ENCODE results near the gene DLK1.

DLK1 gene

DNA sequence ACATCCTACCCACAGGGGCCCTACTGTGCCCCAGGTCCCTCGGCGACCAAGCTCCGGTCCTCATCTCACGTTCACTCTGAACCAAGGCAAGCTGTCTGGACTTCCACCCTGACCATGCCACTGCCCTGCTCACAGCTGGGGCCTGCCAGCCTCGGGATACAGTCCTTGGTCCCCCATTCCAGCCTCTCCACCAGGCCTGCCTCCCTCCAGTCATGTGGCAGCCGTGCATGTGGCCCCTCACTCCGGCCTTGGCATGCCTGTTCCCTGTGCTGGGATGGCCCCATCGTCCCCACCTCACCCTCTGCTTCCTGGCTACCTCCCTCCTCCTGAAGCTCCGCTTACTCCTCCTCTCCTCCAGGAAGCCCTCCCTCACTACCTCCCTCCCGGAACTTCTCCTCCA is 38.6 kb upstream of the DLK1 start:
- Mint-ChIP-seq H3K27ac (no peak overlapping the region), H3K9me3 (no peaks in the 10 kb centered on the region), H3K36me3 (ENCODE audit: low read depth) (no peaks in the 10 kb centered on the region), H3K4me3 (no peak overlapping the region), H3K27me3 (ENCODE audit: low read depth) (no peaks in the 10 kb centered on the region), H3K4me1 (ENCODE audit: low read depth) (peaks cover 1% of the 10 kb centered on the region)
- DNase-seq (ENCODE audit: low spot score) = no peak

DNA sequence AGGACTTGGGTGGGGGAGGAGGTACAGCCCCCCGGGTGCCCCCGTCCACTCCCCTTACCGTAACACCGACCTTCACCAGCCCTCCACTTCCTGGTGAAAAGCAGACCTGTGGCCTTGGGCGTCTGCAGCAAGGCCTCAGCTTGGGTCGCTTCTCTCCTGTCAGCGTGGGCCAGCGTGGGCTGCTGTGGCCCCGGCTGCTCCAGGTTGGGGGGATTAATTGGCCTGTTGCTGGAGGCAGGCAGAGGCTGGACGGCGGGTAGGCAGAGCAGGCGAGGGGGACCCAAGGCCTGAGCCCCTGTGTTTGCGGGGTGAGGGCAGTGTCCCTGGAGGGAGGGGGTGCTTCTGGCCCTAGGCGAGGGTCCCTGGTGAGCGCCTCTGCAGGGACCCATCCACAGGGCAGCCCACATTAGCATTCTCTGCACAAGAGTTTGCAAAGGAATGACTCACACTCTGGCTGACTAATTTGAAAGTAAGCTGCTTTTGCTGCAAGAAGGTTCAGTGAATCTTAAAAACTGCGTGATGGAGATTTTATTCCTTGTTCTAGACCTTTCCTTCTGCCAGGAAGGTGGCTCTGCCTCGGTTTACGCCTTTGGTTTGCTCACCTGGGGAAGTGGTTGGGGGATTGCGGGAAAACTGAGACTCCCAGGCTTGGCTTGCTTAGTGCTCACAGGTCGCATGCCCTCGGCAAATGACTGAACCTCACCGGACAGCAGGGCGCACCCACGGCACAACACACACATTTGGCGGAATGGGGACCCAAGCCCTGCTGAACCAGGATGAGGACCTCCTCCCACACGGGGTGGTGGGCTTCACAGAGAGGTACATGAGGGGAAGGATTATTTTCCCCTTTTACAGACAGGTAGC is 37.9 kb upstream of the DLK1 start:
- H3K27ac Mint-ChIP-seq = no peak overlapping the region
- no peak for DNase-seq (ENCODE audit: low spot score)

DNA sequence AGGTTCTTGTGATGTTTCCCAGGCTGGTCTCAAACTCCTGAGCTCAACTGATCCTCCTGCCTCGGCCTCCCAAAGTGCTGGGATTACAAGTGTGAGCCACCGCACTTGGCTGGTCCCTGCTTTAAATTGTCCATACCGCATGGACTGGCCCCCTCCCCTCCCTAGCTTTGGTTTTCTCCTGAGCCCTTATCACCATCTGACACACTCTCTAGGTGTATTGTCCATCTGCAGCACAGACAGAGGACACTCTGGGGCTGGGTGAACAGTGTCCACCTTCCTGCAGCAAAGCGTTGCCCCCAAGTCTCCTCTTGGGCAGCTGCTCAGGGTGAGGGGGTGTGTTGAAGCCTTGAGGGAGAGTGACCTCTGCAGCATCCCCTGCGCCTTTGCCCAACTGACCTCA is 36.0 kb upstream of the DLK1 start:
- Mint-ChIP-seq H3K4me1 (ENCODE audit: low read depth) (no peaks in the 10 kb centered on the region), H3K27me3 (ENCODE audit: low read depth) (no peaks in the 10 kb centered on the region), H3K4me3 (no peak overlapping the region), H3K27ac (no peak overlapping the region), H3K36me3 (ENCODE audit: low read depth) (no peaks in the 10 kb centered on the region), H3K9me3 (no peaks in the 10 kb centered on the region)
- DNase-seq (ENCODE audit: low spot score) = no peak

More for the DNA sequence above, 37.9 kb upstream of the DLK1 start:
- Mint-ChIP-seq H3K9me3 (no peaks in the 10 kb centered on the region), H3K4me3 (no peak overlapping the region), H3K4me1 (ENCODE audit: low read depth) (peaks cover 1% of the 10 kb centered on the region), H3K36me3 (ENCODE audit: low read depth) (no peaks in the 10 kb centered on the region), H3K27me3 (ENCODE audit: low read depth) (no peaks in the 10 kb centered on the region)

- Mint-ChIP-seq H3K4me1 (ENCODE audit: low read depth) (no peaks in the 10 kb centered on the region), H3K4me3 (no peak overlapping the region), H3K27me3 (ENCODE audit: low read depth) (no peaks in the 10 kb centered on the region), H3K9me3 (no peaks in the 10 kb centered on the region), H3K36me3 (ENCODE audit: low read depth) (no peaks in the 10 kb centered on the region), H3K27ac (no peak overlapping the region)
- DNase-seq (ENCODE audit: low spot score) = no peak
Measured at GRCh38 chr14:100691395-100692056, 35.2 kb upstream of the DLK1 start.

GRCh38 chr14:100692256-100692655 is 34.4 kb upstream of the DLK1 start:
- H3K27ac Mint-ChIP-seq = no peak overlapping the region
- H3K4me1 Mint-ChIP-seq (ENCODE audit: low read depth) = no peaks in the 10 kb centered on the region
- no peak for DNase-seq (ENCODE audit: low spot score)
- H3K27me3 Mint-ChIP-seq (ENCODE audit: low read depth) = no peaks in the 10 kb centered on the region
- no peak overlapping the region for H3K4me3 Mint-ChIP-seq
- no peaks in the 10 kb centered on the region for H3K9me3 Mint-ChIP-seq
- H3K36me3 Mint-ChIP-seq (ENCODE audit: low read depth) = no peaks in the 10 kb centered on the region

DNA sequence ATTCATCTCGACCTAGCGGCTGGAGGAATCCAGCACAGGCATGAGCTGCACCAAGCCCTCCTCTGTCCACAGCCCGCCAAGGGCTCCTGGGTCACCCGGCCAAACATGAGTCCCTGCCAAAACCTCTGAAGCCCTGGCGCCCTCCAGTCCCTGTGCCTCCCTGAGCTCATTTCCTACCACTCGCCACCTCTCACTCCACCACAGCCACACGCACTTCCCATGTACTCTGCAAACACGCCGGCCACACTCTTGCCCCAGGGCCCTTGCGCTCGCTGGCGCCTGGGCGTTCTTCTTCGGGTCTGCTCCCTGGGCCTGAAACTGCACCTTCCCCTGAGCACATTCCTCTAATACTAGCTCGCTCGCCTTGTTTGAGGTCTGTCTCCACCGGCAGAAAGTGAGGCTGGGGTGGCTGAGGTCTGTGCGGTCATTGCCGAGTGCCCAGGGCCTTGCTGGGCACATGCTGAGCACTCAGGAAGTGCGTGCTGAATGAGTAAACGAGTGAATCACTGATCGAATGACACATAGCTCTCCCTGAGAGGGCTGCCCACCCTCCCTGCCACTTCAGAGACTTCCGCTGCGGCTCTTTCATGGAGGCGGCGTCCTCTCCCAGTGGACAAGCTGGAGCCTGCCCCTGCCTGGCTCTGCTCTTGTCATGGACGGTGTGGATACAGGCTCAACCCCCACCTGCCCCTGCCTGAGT is 33.7 kb upstream of the DLK1 start:
- no peaks in the 10 kb centered on the region for H3K4me1 Mint-ChIP-seq (ENCODE audit: low read depth)
- no peak overlapping the region for H3K4me3 Mint-ChIP-seq
- no peak overlapping the region for H3K27ac Mint-ChIP-seq
- H3K36me3 Mint-ChIP-seq (ENCODE audit: low read depth) = no peaks in the 10 kb centered on the region
- DNase-seq (ENCODE audit: low spot score) = no peak
- H3K9me3 Mint-ChIP-seq = no peaks in the 10 kb centered on the region
- H3K27me3 Mint-ChIP-seq (ENCODE audit: low read depth) = no peaks in the 10 kb centered on the region

- DNase-seq (ENCODE audit: low spot score) = no peak
- Mint-ChIP-seq H3K27ac (no peak overlapping the region), H3K27me3 (ENCODE audit: low read depth) (no peaks in the 10 kb centered on the region), H3K4me1 (ENCODE audit: low read depth) (no peaks in the 10 kb centered on the region), H3K36me3 (ENCODE audit: low read depth) (no peaks in the 10 kb centered on the region), H3K9me3 (no peaks in the 10 kb centered on the region), H3K4me3 (no peak overlapping the region)
Measured at GRCh38 chr14:100693877-100694578, 32.7 kb upstream of the DLK1 start.

- no peaks in the 10 kb centered on the region for H3K4me1 Mint-ChIP-seq (ENCODE audit: low read depth)
- H3K27me3 Mint-ChIP-seq (ENCODE audit: low read depth) = no peaks in the 10 kb centered on the region
- H3K27ac Mint-ChIP-seq = no peak overlapping the region
- H3K9me3 Mint-ChIP-seq = no peaks in the 10 kb centered on the region
- no peak for DNase-seq (ENCODE audit: low spot score)
- no peaks in the 10 kb centered on the region for H3K36me3 Mint-ChIP-seq (ENCODE audit: low read depth)
- H3K4me3 Mint-ChIP-seq = no peak overlapping the region
Measured at GRCh38 chr14:100694579-100695422, 31.9 kb upstream of the DLK1 start.

- Mint-ChIP-seq H3K4me1 (ENCODE audit: low read depth) (no peaks in the 10 kb centered on the region), H3K27ac (no peak overlapping the region), H3K27me3 (ENCODE audit: low read depth) (no peaks in the 10 kb centered on the region), H3K4me3 (no peak overlapping the region), H3K36me3 (ENCODE audit: low read depth) (no peaks in the 10 kb centered on the region), H3K9me3 (no peaks in the 10 kb centered on the region)
- DNase-seq (ENCODE audit: low spot score) = no peak
Measured at GRCh38 chr14:100695423-100695738, 31.3 kb upstream of the DLK1 start.

DNA sequence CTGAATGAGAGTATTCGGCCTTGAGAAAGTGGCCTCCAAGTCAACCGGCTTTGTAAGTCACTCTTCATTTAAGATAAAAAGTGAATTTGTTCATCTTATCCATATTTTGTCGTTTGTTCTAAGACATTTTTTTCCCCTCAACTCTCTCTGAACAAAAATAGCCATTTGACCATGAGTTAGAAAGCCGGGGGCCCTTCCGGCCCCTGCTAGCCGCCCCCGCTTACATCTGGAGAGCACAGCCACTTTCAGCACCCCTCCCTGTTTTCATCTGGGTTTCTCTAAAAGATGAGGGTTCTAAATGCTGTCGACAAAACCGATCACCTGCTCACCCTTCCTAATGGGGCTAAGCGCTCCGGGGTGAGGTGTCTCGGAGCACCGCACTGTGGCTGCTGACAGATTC is 30.7 kb upstream of the DLK1 start:
- Mint-ChIP-seq H3K27me3 (ENCODE audit: low read depth) (no peaks in the 10 kb centered on the region), H3K4me1 (ENCODE audit: low read depth) (no peaks in the 10 kb centered on the region), H3K27ac (no peak overlapping the region), H3K4me3 (no peak overlapping the region), H3K36me3 (ENCODE audit: low read depth) (no peaks in the 10 kb centered on the region), H3K9me3 (no peaks in the 10 kb centered on the region)
- no peak for DNase-seq (ENCODE audit: low spot score)

- H3K36me3 Mint-ChIP-seq (ENCODE audit: low read depth) = no peaks in the 10 kb centered on the region
- H3K4me1 Mint-ChIP-seq (ENCODE audit: low read depth) = no peaks in the 10 kb centered on the region
- H3K27me3 Mint-ChIP-seq (ENCODE audit: low read depth) = no peaks in the 10 kb centered on the region
- H3K27ac Mint-ChIP-seq = no peak overlapping the region
- no peak for DNase-seq (ENCODE audit: low spot score)
- no peak overlapping the region for H3K4me3 Mint-ChIP-seq
- no peaks in the 10 kb centered on the region for H3K9me3 Mint-ChIP-seq
Measured at GRCh38 chr14:100696590-100696989, 30.1 kb upstream of the DLK1 start.

GRCh38 chr14:100698066-100698465 is 28.6 kb upstream of the DLK1 start:
- no peak overlapping the region for H3K27ac Mint-ChIP-seq
- no peak for DNase-seq (ENCODE audit: low spot score)
- H3K9me3 Mint-ChIP-seq = no peaks in the 10 kb centered on the region
- H3K4me3 Mint-ChIP-seq = no peak overlapping the region
- no peaks in the 10 kb centered on the region for H3K4me1 Mint-ChIP-seq (ENCODE audit: low read depth)
- no peaks in the 10 kb centered on the region for H3K36me3 Mint-ChIP-seq (ENCODE audit: low read depth)
- no peaks in the 10 kb centered on the region for H3K27me3 Mint-ChIP-seq (ENCODE audit: low read depth)

GRCh38 chr14:100698666-100699448 is 27.8 kb upstream of the DLK1 start:
- DNase-seq (ENCODE audit: low spot score) = no peak
- no peak overlapping the region for H3K4me3 Mint-ChIP-seq
- H3K4me1 Mint-ChIP-seq (ENCODE audit: low read depth) = no peaks in the 10 kb centered on the region
- no peaks in the 10 kb centered on the region for H3K36me3 Mint-ChIP-seq (ENCODE audit: low read depth)
- no peak overlapping the region for H3K27ac Mint-ChIP-seq
- no peaks in the 10 kb centered on the region for H3K9me3 Mint-ChIP-seq
- H3K27me3 Mint-ChIP-seq (ENCODE audit: low read depth) = no peaks in the 10 kb centered on the region
